HG03103 (cell line): ENCODE results near the gene MCC.

Source experiments
- ATAC-seq: cut with Tn5 transposase; IDR thresholded peaks from one replicate; pipeline ENCODE4 v1.9.1; 2021; ENCODE audit warnings: low read depth; ENCODE audit not compliant: unreplicated experiment

Gene MCC

DNA sequence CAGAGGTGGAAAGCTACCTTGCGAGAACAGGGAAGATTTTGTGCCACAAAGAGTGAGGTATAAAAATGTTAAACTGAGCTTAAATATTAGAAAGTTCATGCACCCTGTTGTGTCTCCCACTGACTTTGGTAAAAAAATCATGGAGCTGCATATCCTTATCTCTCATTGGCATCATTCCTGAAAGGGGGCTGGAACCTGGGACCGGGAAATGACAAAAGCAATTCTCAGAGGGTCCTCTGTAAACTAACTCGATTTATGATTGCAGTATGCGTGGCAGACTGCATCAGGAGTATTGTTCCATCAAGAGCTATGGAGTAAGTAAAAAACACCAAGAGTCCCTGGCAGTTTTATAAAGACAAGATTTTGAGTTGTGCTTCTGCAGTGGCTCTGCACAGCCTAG, 362.9 kb downstream of the MCC start:
- no peak for ATAC-seq

DNA sequence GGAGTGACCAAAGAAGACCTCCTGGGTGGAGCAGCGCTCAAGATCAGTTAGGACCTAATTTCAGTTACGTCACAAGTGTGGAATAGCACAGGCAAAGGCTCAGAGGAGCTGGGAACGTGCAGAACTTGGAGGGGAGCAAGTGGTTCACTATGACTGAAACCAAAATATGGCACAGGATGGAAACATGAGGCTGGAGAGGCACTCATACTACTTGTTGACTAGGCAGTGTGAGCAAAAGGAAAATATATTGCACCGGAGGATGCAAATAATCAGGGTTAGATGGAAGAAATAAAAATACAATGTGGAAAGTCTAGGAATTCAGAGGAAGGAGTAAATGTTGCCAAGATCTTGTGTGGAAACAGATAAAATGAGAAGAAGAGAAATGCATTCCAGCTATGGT, 363.3 kb downstream of the MCC start:
- ATAC-seq, result no peak

DNA sequence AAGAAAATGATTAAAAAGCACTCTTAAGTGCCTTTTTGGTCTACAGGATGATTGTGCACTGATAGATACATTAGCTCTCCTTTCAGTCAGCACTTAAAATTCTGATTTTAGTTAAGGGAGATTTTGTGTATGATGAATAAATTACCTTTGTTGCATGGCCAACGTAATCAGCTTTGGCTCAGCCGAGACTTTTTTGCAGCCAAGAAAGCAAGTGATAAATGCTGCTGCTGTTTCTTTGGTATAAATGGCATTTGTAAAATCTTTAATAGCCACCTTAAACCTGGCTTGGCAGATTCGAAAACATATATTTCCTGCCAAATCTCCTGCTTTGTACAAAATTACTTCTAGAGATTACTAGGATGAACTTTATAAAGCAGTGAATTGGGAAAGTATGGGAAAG, 364.0 kb downstream of the MCC start:
- ATAC-seq, result no peak

DNA sequence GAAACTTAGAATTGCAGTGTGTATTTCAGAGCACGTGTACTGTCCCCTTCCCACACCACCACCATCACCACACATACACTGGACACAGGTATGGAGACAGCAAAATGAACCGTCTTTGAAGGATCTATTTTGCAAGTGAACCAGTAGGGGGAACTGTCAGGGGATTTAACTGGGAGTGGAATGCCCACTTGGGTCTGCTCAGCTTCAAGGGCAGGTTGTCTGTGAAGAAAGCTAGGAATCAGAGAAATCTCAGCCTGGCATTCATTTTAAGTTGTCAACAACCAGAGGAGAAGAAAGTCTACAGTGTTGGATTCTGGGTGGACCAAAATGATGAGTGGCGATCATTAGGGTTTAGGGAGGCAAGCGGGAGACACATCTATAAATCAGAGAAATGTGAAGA, 364.6 kb downstream of the MCC start:
- ATAC-seq, result no peak

GRCh38 chr5:113122053-113122452, 366.2 kb downstream of the MCC start:
- no peak for ATAC-seq

DNA sequence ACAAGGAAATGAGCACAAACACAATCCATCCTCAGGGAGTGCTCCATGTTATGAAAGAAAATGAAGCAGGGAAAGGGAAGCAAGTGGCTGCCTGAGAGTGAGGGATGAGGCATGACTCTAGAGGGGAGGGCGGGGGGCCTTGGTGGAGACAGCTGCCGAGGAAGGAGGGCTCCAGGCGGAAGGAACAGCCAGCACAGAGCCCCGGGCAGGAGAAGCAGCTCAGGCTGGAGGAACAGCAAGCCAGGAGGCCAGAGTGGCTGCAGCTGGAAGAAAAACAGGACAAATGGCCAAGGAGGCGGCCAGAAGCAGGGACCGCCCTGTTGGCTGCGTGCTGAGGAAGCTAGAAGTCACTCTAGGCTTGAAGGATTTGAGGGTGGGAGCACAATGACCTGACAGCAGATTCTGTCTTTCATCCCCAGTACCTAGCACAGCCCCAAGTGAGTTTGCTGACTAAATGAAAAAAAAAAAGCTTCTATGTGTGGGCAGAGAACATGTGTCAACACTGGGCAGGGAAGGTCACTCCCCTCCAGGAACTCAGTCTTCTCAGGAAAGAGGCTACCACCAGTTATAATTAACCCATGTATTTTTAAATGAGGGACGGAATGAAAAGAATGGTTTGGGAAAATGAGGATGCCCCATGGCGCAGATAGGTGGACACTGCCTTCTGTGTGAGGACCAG, 368.9 kb downstream of the MCC start:
- no peak for ATAC-seq

GRCh38 chr5:113118765-113119164, 369.5 kb downstream of the MCC start:
- no peak for ATAC-seq

GRCh38 chr5:113118298-113118697, 370.0 kb downstream of the MCC start:
- ATAC-seq, result no peak

GRCh38 chr5:113117543-113118115, 370.6 kb downstream of the MCC start:
- ATAC-seq, result no peak

DNA sequence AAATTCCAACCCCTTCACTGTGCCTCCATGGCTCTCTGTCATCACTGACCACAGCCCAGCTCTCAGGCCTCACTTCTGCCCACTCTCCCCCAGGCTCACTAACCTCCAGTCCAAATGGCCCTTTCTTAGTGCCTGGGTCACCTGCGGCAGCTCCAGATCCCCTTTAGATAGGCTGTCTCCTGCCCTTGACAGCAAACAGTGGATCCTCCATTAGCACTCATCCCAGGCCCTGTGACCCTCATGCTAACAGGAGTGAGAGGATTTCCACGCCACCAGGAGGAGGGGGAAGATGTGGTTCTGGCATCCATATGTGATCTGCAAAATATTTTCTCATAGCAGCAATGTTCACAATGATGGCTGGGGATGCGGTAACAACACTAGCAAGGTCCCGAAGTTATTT, 372.3 kb downstream of the MCC start:
- ATAC-seq, result no peak

- ATAC-seq, result no peak
Measured at GRCh38 chr5:113115061-113115460, 373.2 kb downstream of the MCC start.

GRCh38 chr5:113114559-113114958, 373.7 kb downstream of the MCC start:
- no peak for ATAC-seq

GRCh38 chr5:113112435-113112834, 375.8 kb downstream of the MCC start:
- ATAC-seq, result no peak

- ATAC-seq, result no peak
Measured at GRCh38 chr5:113110117-113110516, 378.1 kb downstream of the MCC start.

- ATAC-seq, result no peak
Measured at GRCh38 chr5:113109344-113109743, 378.9 kb downstream of the MCC start.

DNA sequence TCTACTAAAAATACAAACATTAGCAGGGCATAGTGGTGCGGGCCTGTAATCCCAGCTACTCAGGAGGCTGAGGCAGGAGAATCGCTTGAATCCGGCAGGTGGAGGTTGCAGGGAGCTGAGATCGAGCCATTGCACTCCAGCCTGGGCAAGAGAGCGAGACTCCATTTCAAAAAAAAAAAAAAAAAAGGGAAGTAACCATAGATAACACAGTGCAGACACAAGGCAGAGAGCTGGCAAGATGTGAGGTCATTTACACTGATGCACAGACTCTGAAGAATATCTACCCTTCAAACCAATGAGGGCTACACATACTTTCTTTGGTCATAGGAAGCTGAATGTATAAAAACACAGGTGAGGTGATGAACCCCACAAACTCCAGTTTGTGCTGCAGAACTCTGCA, 379.8 kb downstream of the MCC start:
- ATAC-seq, result no peak

- no peak for ATAC-seq
Measured at GRCh38 chr5:113106821-113107220, 381.4 kb downstream of the MCC start.

DNA sequence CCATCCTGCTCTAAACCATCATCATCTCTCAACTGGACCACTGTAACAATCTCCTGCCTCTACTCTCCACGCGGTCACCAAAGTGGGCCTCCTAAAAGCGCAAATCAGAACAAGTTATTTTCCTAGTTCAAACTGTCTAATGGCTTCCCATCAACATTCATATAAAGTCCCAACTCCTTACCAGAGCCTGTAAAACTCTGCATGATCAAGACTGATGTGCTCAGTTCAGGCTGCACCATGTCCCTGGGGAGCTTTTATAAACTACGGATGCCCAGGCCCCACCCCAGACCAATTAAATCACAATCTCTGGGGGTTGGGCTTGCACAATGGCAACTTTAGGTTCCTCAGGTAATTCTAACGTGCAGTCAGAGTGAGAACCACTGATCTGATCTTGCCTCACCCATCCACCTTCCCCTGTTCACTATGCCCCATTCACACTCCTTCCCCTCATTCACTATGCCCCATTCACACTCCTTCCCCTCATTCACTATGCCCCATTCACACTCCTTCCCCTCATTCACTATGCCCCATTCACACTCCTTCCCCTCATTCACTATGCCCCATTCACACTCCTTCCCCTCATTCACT, 382.5 kb downstream of the MCC start:
- ATAC-seq, result no peak

GRCh38 chr5:113103330-113103729, 384.9 kb downstream of the MCC start:
- no peak for ATAC-seq

DNA sequence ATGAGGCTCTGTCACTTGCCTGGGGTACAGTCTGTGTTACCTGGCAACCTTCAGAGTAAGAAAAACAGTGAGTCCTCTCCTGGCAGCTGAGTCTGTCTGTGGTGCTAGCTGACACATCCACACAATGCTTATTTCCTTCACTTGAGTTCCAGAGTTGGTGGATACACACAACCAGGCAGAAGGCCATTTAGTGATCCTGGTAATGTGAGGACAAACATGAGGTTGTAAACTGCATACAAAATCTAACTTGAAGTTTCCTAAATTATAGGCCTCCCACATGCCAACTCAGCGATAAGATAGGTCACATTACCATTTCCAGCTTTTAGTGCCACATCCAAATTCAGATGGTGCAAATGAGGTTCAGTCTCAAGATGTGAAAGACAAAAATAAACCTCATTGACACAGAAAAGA, 386.1 kb downstream of the MCC start:
- ATAC-seq, result no peak

GRCh38 chr5:113100981-113101380, 387.3 kb downstream of the MCC start:
- ATAC-seq, result no peak

GRCh38 chr5:113099822-113100221, 388.4 kb downstream of the MCC start:
- no peak for ATAC-seq
